ENCODE measurements around the gene APOBEC3H. TPM values are rescaled to one million over a fixed set of nuclear protein-coding genes. Genes with fewer than 3 reads are reported as not detected.

Gene APOBEC3H
- total RNA-seq, 1 experiment from 2014 or later: 1.2 TPM

- Mint-ChIP-seq H3K4me3 (ENCODE audit: unreplicated experiment) (no peak overlapping the region), H3K27me3 (ENCODE audit: insufficient read depth, unreplicated experiment) (no peaks in the 10 kb centered on the region), H3K27ac (ENCODE audit: low read depth, unreplicated experiment) (no peak overlapping the region), H3K9me3 (ENCODE audit: unreplicated experiment) (no peaks in the 10 kb centered on the region), H3K4me1 (ENCODE audit: insufficient read depth, unreplicated experiment) (peaks cover 6% of the 10 kb centered on the region), H3K36me3 (ENCODE audit: insufficient read depth, unreplicated experiment) (no peaks in the 10 kb centered on the region)
- intact Hi-C loops (cut with micrococcal nuclease): loop anchor here (1.0 kb wide), 1 partner anchor 176 kb away; no protein-coding TSS in a partner anchor
- TF ChIP-seq CTCF (IDR thresholded peaks at IDR 0.05; ENCODE audit: unreplicated experiment): peak; percentile 43
- peak; percentile 69 for DNase-seq (ENCODE audit: unreplicated experiment)
- POLR2A ChIA-PET: interaction anchor here (0.6 to 1.0 kb wide), 2 partner anchors 182 to 1289 kb away, joined by 3 read pairs; no protein-coding TSS in a partner anchor
- BruUV-seq (replicated peaks): no TSS peak
- CTCF ChIA-PET: interaction anchor here (0.6 to 1.2 kb wide), 9 partner anchors 10 to 1083 kb away, joined by 3 to 4 read pairs (median 3); no protein-coding TSS in a partner anchor
Observed at GRCh38 chr22:39135092-39135896, 38.2 kb downstream of the APOBEC3H start.

- Mint-ChIP-seq H3K36me3 (ENCODE audit: insufficient read depth, unreplicated experiment) (no peaks in the 10 kb centered on the region), H3K27ac (ENCODE audit: low read depth, unreplicated experiment) (no peak overlapping the region), H3K27me3 (ENCODE audit: insufficient read depth, unreplicated experiment) (no peaks in the 10 kb centered on the region), H3K4me3 (ENCODE audit: unreplicated experiment) (no peak overlapping the region), H3K9me3 (ENCODE audit: unreplicated experiment) (no peaks in the 10 kb centered on the region), H3K4me1 (ENCODE audit: insufficient read depth, unreplicated experiment) (peaks cover 6% of the 10 kb centered on the region)
- no peak for TF ChIP-seq CTCF (IDR thresholded peaks at IDR 0.05; ENCODE audit: unreplicated experiment)
- intact Hi-C loops (cut with micrococcal nuclease): no loop called here
- BruUV-seq (replicated peaks): no TSS peak
- DNase-seq (ENCODE audit: unreplicated experiment): no peak
- ChIA-PET POLR2A (no interaction called here), CTCF (interaction anchor here (0.5 to 1.1 kb wide), 2 partner anchors 23 to 163 kb away, joined by 3 to 4 read pairs; no protein-coding TSS in a partner anchor)
Observed at GRCh38 chr22:39136317-39136716, 39.3 kb downstream of the APOBEC3H start.

DNA sequence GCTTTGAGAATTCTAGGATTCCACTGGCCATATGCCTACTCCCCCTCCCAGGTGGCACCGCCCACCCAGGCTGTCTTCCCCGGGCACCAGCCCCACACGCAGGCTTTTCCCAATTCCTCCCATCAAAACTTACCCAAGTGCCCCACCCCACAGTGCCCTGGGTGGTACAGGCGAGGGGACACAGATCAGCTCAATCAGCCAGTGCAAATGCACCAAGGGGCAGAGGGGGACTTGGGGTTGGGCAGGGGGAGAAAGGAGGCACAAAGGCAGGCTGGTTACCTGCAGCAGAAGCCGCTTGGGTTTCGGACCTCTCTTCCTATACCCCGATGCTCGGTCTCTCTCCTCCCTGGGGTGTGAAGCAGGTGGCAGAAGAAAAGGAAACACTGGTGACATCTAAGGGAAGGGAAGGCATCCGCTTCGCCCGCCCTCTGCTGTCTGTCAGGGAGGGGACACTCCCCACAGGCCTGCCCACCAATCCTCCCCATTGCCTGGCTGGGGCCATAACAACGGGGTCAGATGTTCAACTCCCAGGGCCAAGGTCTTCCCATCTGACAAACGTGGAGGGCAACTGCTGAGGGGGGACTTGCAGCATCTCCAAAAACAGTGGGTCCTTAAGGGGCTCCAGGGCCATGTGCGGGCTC is 41.4 kb downstream of the APOBEC3H start:
- intact Hi-C loops (cut with micrococcal nuclease): no loop called here
- no peaks in the 10 kb centered on the region for H3K27me3 Mint-ChIP-seq (ENCODE audit: insufficient read depth, unreplicated experiment)
- ChIA-PET CTCF (interaction anchor here (0.5 to 1.7 kb wide), 3 partner anchors 262 to 877 kb away, joined by 3 to 6 read pairs (median 4); no protein-coding TSS in a partner anchor), POLR2A (interaction anchor here (1.2 kb wide), 1 partner anchor 267 kb away, joined by 3 read pairs; no protein-coding TSS in a partner anchor)
- no peak for DNase-seq (ENCODE audit: unreplicated experiment)
- BruUV-seq (replicated peaks): no TSS peak
- no peak overlapping the region for H3K27ac Mint-ChIP-seq (ENCODE audit: low read depth, unreplicated experiment)
- no peak overlapping the region for H3K4me3 Mint-ChIP-seq (ENCODE audit: unreplicated experiment)
- TF ChIP-seq CTCF (IDR thresholded peaks at IDR 0.05; ENCODE audit: unreplicated experiment): no peak
- no peaks in the 10 kb centered on the region for H3K36me3 Mint-ChIP-seq (ENCODE audit: insufficient read depth, unreplicated experiment)
- H3K9me3 Mint-ChIP-seq (ENCODE audit: unreplicated experiment): no peaks in the 10 kb centered on the region
- peaks cover 6% of the 10 kb centered on the region for H3K4me1 Mint-ChIP-seq (ENCODE audit: insufficient read depth, unreplicated experiment)

- no peak overlapping the region for H3K4me3 Mint-ChIP-seq (ENCODE audit: unreplicated experiment)
- DNase-seq (ENCODE audit: unreplicated experiment): no peak
- BruUV-seq (replicated peaks): no TSS peak
- TF ChIP-seq CTCF (IDR thresholded peaks at IDR 0.05; ENCODE audit: unreplicated experiment): no peak
- peaks cover 4% of the 10 kb centered on the region for H3K4me1 Mint-ChIP-seq (ENCODE audit: insufficient read depth, unreplicated experiment)
- H3K36me3 Mint-ChIP-seq (ENCODE audit: insufficient read depth, unreplicated experiment): no peaks in the 10 kb centered on the region
- no peaks in the 10 kb centered on the region for H3K9me3 Mint-ChIP-seq (ENCODE audit: unreplicated experiment)
- H3K27me3 Mint-ChIP-seq (ENCODE audit: insufficient read depth, unreplicated experiment): no peaks in the 10 kb centered on the region
- intact Hi-C loops (cut with micrococcal nuclease): no loop called here
- CTCF ChIA-PET: interaction anchor here (0.5 kb wide), 1 partner anchor 171 kb away, joined by 3 read pairs; no protein-coding TSS in a partner anchor
- no peak overlapping the region for H3K27ac Mint-ChIP-seq (ENCODE audit: low read depth, unreplicated experiment)
- POLR2A ChIA-PET: no interaction called here
Observed at GRCh38 chr22:39139933-39140332, 42.9 kb downstream of the APOBEC3H start.
